Muscle layer of colon (tissue), 2 donors: ENCODE measurements around the gene CKAP5.
A peak's percentile ranks its signal among the peaks of the same experiment; 100 is the strongest.
"Not testable (repeated sequence)": the region's sequence is repeated elsewhere in the genome, so short reads cannot be mapped to it uniquely, and the experiment has no call there.

Experiments
- H3K27ac ChIP-seq: one replicate; pipeline ENCODE4 v1.7.0; 2013; ENCODE audit warnings: low read depth, mild to moderate bottlenecking, low read length, moderate library complexity
- H3K27me3 ChIP-seq, 2 donors: one replicate each; pipeline ENCODE4 v1.7.0; 2013; ENCODE audit warnings: low read length in 2 of 2, mild to moderate bottlenecking in 2 of 2; ENCODE audit not compliant: insufficient read depth in 2 of 2, control insufficient read depth in 1 of 2
- H3K36me3 ChIP-seq: one replicate; pipeline ENCODE4 v1.7.0; 2013; ENCODE audit warnings: mild to moderate bottlenecking, low read length; ENCODE audit not compliant: insufficient read depth
- H3K4me1 ChIP-seq: one replicate; pipeline ENCODE4 v1.7.0; 2013; ENCODE audit warnings: mild to moderate bottlenecking, low read length; ENCODE audit not compliant: insufficient read depth
- H3K4me3 ChIP-seq, 2 donors: one replicate each; pipeline ENCODE4 v1.7.0; 2013; ENCODE audit warnings: low read length in 2 of 2, low read depth in 1 of 2, mild to moderate bottlenecking in 1 of 2, moderate library complexity in 1 of 2
- H3K9ac ChIP-seq: one replicate; pipeline ENCODE4 v1.7.0; 2013; ENCODE audit warnings: low read length
- H3K9me3 ChIP-seq: one replicate; pipeline ENCODE4 v1.7.0; 2013; ENCODE audit warnings: mild to moderate bottlenecking, low read length
- donor health status: abdominal sarcoma.
- donor health status: Adenocarcinoma of cecum.

Gene CKAP5

DNA sequence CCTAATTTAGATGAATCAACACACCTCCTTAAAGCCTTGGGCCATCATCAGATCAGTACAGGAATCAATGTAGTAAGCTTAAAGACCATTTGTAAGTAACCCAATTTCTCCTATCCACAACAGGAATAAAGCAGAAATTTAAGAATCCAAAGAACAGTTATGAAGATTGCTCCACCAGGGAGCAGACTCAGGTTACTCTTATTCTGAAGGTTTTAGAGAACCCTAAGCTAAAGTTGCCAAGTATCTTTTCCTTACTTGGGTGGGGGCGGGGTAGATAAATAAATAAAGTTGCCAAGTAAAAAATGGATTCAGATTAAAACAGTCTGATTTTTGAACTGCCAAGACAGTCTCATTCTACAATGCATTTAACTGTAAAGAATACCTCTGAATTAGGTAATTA, 18.1 kb downstream of the CKAP5 start:
- Histone ChIP-seq H3K27me3 (no peaks in the 10 kb centered on the region), H3K4me1 (peaks cover 32% of the 10 kb centered on the region), H3K9me3 (no peaks in the 10 kb centered on the region), H3K4me3 (no peak overlapping the region), H3K9ac (no peak overlapping the region), H3K27ac (no peak overlapping the region), H3K36me3 (no peaks in the 10 kb centered on the region)

DNA sequence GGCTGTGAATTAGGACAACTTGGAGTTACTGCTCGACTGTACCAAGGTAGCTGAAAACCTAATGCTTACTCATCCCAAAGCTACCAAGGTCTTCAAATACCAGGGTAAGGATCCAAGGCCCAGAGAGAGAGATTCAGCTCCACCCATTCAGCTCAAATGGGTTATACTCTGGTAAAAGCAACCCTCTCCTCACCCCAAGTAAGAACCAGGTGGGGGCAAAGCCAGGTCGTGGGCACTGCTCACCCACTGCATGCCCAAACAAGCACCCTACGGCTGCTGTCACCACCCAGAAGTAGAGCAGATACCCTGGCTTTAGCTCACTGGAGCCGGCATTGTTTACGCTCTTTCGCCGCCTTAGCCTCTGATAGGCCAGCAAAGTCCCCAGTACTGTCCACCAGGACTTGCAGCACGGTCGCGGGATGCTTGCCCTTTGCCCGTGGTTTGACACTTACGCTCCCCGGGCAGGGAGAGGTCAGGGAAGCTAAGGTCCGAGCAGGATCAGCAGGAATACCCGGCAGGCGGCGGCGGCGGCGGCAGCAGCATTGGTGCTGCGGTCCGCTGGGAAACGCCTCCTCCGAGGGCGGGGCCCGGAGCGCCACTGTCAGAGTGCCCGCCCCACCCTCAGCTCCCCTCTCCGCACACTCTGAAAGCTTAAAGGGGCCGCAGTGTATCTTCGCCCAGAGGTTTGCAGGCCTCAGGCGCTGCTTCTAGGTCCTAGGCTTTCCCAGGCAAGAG, 19.6 kb downstream of the CKAP5 start:
- Histone ChIP-seq H3K9ac (peak overlapping the region; percentile 82), H3K4me3 (peak overlapping the region; percentile 10 to 95), H3K4me1 (peaks cover 32% of the 10 kb centered on the region), H3K27ac (peak overlapping the region; percentile 70), H3K36me3 (no peaks in the 10 kb centered on the region), H3K27me3 (no peaks in the 10 kb centered on the region), H3K9me3 (no peaks in the 10 kb centered on the region)

GRCh38 chr11:46808799-46809431, 37.2 kb downstream of the CKAP5 start:
- Histone ChIP-seq H3K4me3 (no peak overlapping the region), H3K36me3 (peaks cover 24% of the 10 kb centered on the region), H3K27me3 (no peaks in the 10 kb centered on the region), H3K4me1 (no peaks in the 10 kb centered on the region), H3K9ac (no peak overlapping the region), H3K9me3 (no peaks in the 10 kb centered on the region), H3K27ac (no peak overlapping the region)

DNA sequence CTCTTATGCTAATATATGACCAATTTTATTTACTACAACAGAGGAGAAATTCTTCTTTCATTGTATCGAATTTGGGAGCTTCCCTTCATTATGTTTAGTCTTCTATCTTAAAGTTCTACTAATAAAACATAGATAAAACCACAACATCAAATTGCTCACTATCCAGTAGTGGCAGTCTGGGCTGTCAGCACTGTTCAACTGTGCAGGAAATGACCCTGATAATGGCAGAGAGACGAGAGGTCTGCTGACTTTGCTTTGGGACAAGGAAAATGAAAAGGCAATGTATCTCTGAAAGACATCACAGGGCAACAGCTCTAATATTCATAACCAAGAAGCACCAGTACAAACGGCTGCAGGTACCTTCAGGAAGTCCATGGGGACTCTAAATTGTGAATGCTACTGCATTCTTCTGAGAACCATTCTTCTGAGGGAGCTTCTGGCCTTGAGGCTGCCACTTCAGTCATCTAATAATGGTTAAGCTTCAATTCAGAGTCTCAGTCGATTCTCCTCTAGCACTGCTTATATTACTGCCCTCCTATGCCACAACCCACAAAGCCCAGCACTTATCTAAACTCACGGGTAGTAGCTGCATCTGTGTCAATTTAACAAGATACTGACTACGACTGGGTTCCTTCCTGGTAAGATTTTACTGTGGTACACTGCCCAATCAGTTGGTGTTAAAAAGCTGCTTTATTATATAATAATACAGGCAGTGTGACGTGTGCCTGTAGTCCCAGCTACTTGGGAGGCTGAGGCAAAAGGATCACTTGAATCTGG, 44.2 kb downstream of the CKAP5 start:
- Histone ChIP-seq H3K4me3 (no peak overlapping the region), H3K27ac (no peak overlapping the region), H3K9me3 (no peaks in the 10 kb centered on the region), H3K27me3 (no peaks in the 10 kb centered on the region), H3K9ac (no peak overlapping the region), H3K4me1 (no peaks in the 10 kb centered on the region), H3K36me3 (peaks cover 39% of the 10 kb centered on the region)

DNA sequence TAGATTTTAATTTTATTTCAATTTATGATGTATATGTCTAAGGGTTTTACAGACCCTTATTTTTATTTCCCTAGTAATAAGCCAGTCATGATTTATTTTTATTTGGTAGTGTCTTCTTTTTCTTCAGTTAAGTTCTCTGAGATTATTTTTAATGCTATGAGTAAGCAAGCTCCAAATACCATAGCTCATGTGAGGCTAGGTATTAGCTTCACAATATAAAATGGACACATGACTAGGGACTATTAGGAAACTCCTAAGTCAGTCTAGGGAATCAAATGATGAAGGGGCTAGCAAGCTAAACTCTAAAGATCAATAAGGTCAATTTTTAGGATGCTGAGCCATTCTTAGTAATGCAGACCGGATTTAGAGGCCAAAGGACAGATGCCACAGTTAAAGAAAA, 45.9 kb downstream of the CKAP5 start:
- H3K9me3 ChIP-seq, result no peaks in the 10 kb centered on the region
- no peaks in the 10 kb centered on the region for H3K4me1 ChIP-seq
- H3K9ac ChIP-seq, result no peak overlapping the region
- no peak overlapping the region for H3K4me3 ChIP-seq
- peaks cover 44% of the 10 kb centered on the region for H3K36me3 ChIP-seq
- H3K27ac ChIP-seq, result no peak overlapping the region
- no peaks in the 10 kb centered on the region for H3K27me3 ChIP-seq

DNA sequence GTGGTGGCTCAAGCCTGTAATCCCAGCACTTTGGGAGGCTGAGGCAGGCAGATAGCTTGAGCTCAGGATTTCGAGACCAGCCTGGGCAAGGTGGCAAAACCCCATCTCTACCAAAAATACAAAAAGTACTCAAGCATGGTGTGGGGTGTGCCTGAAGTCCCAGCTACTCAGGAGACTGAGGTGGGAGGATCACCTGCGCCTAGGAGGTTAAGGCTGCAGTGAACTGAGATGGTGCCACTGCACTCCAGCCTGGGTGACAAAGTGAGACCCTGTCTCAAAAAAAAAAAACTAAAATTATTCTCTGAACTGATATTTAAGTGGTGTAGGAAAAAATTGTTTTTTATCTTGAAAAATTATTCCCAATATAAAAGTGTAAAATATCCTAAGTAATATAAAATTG, 46.4 kb downstream of the CKAP5 start:
- H3K4me3 ChIP-seq, H3K27ac ChIP-seq, H3K9me3 ChIP-seq, H3K4me1 ChIP-seq, H3K9ac ChIP-seq, H3K27me3 ChIP-seq: not testable (repeated sequence)
- peaks cover 48% of the 10 kb centered on the region for H3K36me3 ChIP-seq

GRCh38 chr11:46778416-46778815, 67.7 kb downstream of the CKAP5 start:
- peaks cover 55% of the 10 kb centered on the region for H3K36me3 ChIP-seq
- no peak overlapping the region for H3K9ac ChIP-seq
- H3K27me3 ChIP-seq, result no peaks in the 10 kb centered on the region
- no peak overlapping the region for H3K27ac ChIP-seq
- H3K4me3 ChIP-seq, result no peak overlapping the region
- no peaks in the 10 kb centered on the region for H3K9me3 ChIP-seq
- no peaks in the 10 kb centered on the region for H3K4me1 ChIP-seq

DNA sequence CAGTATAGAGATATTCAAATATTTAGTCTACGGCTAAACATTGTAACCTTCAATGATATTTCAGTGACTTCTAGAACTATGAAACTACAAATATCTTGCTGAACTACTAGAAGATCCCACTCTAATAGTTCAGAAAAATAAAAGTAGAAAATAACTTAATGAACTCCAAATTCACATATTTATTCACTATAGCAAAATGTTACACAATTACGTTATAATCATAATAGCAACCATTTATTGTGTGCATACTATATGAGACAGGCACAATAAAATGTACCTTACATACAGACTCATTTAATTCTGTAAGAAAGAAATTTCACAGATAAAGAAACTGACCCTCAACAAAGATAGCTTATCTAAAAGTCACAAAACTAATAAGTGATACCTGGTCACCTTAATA, 69.2 kb downstream of the CKAP5 start:
- peaks cover 42% of the 10 kb centered on the region for H3K36me3 ChIP-seq
- no peak overlapping the region for H3K4me3 ChIP-seq
- no peak overlapping the region for H3K27ac ChIP-seq
- H3K27me3 ChIP-seq, result no peaks in the 10 kb centered on the region
- H3K9me3 ChIP-seq, result no peaks in the 10 kb centered on the region
- H3K4me1 ChIP-seq, result no peaks in the 10 kb centered on the region
- no peak overlapping the region for H3K9ac ChIP-seq

DNA sequence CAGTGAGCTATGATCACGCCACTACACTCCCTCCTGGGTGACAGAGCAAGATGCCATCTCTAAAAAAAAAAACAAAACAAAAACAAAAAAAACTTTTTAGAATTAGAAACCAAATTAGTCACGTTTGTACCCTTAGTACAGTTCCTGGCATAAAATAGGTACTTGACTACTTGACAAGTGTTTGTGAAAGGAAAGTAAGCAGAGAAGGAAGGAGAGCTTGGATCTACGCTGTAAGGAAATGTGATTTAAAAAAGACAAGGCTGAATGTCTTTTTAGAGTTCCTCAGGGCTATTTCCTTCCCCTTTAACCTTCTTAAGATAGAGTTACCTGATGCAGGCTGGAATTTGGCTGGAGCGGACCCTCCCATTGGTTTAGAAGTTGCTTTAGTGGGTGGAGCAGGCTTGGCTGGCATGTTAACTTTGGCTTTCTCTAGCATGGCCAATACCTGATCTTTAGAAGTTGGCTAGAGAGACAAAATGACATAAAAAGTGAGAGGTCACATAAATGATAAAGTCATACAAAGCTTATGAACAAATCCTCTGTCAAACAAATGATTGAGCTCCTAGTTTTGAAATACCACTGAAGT, 76.4 kb downstream of the CKAP5 start:
- Histone ChIP-seq H3K9ac (no peak overlapping the region), H3K36me3 (peaks cover 23% of the 10 kb centered on the region), H3K27ac (no peak overlapping the region), H3K9me3 (no peaks in the 10 kb centered on the region), H3K4me3 (no peak overlapping the region), H3K4me1 (no peaks in the 10 kb centered on the region), H3K27me3 (no peaks in the 10 kb centered on the region)

- Histone ChIP-seq H3K4me1 (no peaks in the 10 kb centered on the region), H3K27me3 (no peaks in the 10 kb centered on the region), H3K36me3 (peaks cover 42% of the 10 kb centered on the region), H3K9me3 (no peaks in the 10 kb centered on the region), H3K9ac (no peak overlapping the region), H3K27ac (no peak overlapping the region), H3K4me3 (no peak overlapping the region)
These were observed 79.4 kb downstream of the CKAP5 start for GRCh38 chr11:46766656-46767055.

DNA sequence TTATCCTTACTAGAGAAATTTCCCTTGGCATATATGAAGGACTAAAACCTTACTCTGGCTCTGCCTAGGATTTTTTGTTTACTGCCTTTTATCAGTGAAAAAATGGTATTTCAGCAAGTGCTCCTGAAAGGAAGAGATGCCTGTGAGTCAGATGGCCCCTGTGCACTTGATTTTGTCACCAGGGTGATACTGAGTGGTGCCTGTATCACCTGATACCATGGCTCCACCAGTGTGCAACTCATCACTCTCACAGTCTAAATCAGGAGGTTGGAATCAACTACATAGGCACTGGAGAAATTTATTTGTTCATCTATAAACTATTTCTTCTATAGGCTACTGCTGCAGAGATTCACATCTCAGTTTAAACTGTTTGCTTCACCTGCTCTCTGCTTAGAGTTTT, 83.8 kb downstream of the CKAP5 start:
- peaks cover 53% of the 10 kb centered on the region for H3K36me3 ChIP-seq
- H3K27ac ChIP-seq, result no peak overlapping the region
- no peaks in the 10 kb centered on the region for H3K9me3 ChIP-seq
- H3K4me1 ChIP-seq, result no peaks in the 10 kb centered on the region
- H3K9ac ChIP-seq, result no peak overlapping the region
- H3K4me3 ChIP-seq, result no peak overlapping the region
- H3K27me3 ChIP-seq, result no peaks in the 10 kb centered on the region
